ENCODE data around the gene MAST1.

- TF ChIP-seq CTCF (IDR thresholded peaks at IDR 0.05) (no peak), POLR2A (IDR thresholded peaks at IDR 0.05) (no peak)
Observed at GRCh38 chr19:12886969-12887747, 48.8 kb downstream of the MAST1 start, which contains the start of gene KLF1.

Measured in thyroid gland (tissue), 4 donors.